CD4-positive, alpha-beta T cell treated with Interleukin-17A for 4 hours (primary cell): Measurements from ENCODE around the gene CAMTA2.

Experiments
- DNase-seq: peaks from one replicate; pipeline ENCODE4 v3.0.0-alpha.2; 2020; ENCODE audit warnings: mixed read lengths

Gene CAMTA2

GRCh38 chr17:4966844-4967538 is 20.5 kb downstream of the CAMTA2 start:
- peak; percentile 94 for DNase-seq

- no peak for DNase-seq
Observed at GRCh38 chr17:4965311-4965986, 22.0 kb downstream of the CAMTA2 start.

DNA sequence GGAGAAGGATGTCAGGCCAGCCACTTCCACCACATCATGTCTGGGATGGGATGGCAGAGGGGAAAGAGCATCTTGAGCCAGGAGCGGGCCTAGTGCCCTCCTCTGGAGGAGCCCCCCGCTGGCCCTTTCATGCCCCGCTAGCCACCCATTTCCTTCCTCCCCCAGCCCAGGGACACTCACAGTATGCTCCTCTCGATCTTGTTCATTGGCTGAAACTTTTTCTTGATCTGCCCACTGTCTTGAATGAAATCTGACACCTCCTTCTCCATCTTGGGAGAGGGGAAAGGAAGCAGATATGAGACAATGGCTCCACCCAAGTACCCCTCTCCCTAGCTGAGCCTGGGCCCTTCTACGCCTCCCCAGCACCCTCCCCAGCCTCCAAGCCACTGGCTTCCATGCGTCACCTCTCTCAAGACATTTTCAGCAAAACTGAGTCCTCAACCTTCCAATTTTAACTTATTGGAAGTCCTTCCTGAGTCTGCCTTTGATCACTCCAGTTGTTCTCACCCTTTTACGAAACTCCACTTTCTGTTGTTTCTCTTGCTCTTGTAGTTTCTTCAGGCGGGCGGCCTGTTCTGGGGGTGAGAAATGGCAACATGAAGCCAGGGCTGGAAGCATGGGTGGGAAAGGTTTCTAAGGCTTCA is 27.1 kb downstream of the CAMTA2 start:
- no peak for DNase-seq

- no peak for DNase-seq
Observed at GRCh38 chr17:4959261-4959965, 28.1 kb downstream of the CAMTA2 start.

DNA sequence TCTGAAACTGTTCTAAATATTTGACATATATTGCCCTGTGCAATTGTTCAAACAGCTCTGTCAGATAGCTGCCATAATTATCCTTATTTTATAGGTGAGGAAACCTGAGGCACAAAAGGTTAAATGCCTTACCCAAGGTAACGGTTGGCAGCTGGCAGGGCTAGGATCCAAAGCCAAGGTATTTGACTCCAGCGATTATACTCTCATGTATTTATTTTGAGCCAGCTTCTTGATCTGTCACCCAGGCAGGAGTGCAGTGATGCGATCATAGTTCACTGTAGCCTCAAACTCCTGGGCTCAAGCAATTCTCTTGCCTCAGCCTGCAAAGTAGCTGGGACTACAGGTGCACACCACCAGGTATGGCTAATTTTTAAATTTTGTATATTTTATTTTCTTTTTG is 29.4 kb downstream of the CAMTA2 start:
- DNase-seq: no peak

DNA sequence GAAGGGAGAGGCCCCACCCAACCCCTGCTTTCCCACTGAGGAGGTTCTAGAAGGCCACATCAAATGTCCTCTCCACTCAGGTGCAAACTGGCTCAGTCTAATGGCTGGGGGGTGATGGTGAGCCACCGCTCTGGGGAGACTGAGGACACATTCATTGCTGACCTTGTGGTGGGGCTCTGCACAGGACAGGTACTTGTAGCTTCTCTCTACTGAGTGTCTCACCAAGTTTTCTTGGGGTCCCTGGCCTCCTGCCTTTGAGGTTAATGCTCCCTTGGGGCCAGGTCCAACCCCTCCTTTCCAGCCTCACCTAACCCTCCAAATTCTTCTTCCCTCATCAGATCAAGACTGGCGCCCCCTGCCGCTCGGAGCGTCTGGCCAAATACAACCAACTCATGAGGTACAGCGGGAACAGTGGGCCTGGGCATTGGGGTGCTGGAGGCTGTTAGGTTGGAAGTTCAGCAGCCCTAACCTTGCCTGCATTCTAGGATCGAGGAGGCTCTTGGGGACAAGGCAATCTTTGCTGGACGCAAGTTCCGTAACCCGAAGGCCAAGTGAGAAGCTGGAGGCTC is 30.9 kb downstream of the CAMTA2 start:
- DNase-seq: peak; percentile 76

DNA sequence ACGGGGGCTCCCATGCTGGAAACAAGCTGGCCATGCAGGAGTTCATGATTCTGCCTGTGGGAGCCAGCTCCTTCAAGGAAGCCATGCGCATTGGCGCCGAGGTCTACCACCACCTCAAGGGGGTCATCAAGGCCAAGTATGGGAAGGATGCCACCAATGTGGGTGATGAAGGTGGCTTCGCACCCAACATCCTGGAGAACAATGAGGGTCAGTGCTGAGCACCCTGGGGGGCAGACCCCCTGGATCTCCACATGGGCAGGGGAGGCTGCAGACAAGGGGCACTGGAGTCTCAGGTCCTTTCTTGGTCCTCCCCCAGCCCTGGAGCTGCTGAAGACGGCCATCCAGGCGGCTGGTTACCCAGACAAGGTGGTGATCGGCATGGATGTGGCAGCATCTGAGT is 32.4 kb downstream of the CAMTA2 start:
- no peak for DNase-seq

DNA sequence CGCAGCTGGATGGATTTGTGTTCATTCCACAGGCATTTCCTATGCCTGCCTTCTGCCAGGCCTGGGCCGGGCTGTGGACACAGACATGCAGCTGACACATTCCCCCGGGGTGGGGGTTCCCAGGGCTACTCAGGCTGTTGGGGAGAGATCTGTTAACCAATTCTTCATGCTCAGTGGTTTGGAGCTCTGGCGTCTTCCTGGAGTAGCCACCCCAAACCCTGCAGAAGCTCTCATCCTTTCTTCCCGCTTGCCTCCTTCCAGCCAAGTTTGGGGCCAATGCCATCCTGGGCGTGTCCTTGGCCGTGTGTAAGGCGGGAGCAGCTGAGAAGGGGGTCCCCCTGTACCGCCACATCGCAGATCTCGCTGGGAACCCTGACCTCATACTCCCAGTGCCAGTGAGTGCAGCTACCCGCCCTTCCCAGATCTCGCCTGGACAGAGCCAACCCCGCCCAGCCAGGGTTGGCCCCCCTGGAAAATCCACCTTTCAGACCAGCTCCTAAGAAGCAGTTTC is 34.0 kb downstream of the CAMTA2 start:
- DNase-seq: no peak

GRCh38 chr17:4951486-4951885 is 36.0 kb downstream of the CAMTA2 start:
- DNase-seq: no peak

- no peak for DNase-seq
Observed at GRCh38 chr17:4950746-4951204, 36.7 kb downstream of the CAMTA2 start, which contains the start of gene ENO3. Gene ENO3 (plus strand): TSS chr17:4951119. CDS start chr17:4951830, 711 bp downstream.

- DNase-seq: peak; percentile 76
Observed at GRCh38 chr17:4950075-4950745, 37.3 kb downstream of the CAMTA2 start.

DNA sequence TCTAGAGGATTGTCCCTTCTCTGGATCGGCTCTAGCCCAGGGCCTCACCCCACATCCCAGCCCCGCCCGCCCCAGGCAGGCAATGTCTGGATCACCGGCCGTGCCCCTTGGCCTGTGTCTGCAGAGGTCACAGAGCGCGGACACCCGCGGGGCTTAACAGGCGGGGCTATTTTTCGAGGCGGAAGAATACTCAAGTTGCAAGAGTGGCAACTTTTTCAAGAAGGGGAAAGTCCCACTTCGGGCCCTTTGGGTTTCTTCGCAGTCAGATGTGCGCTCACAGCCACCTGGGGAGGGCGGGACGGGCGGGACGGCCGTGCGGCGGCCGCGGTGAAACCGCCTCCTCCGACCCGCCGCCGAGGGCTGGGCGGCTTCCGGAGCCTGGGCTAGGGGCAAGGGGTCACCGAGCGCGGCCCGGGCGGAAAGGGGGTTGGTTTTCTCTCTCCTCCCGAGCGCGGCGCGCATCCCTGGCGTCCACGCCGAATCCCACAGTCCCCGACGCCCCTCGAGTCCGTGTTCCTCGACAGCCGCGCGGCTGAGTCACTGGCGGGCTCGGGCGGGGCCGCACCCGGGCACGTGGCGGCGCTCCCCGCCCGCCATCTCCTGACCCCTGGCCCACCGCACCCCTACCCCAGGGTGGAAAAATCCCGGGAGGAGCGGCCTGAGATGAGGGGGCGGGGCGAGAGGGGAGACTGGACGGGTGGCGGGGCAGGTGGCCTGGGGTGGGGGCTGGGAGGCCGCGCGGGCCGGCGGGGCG is 38.0 kb downstream of the CAMTA2 start:
- peak; percentile 77 for DNase-seq

DNA sequence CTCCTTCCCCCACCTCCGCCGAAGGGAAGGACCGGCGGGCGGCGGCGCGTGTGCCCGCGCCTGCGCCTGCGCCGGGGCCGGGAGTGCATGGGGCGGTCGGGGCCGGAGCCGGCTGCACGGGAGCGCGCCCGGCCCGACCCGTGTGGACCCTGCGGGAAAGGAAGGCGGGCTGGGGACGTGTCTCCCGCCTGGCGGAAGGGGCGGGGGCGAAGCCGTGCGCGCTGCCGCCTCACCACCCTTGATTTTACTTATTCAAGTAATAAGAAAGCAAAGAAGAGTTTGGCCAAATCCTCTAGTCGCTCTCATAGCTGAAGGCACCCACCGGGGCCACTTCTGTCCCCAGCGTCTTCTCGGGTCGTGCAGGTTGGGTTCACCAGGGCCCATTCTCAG is 38.5 kb downstream of the CAMTA2 start:
- DNase-seq: peak; percentile 82

DNA sequence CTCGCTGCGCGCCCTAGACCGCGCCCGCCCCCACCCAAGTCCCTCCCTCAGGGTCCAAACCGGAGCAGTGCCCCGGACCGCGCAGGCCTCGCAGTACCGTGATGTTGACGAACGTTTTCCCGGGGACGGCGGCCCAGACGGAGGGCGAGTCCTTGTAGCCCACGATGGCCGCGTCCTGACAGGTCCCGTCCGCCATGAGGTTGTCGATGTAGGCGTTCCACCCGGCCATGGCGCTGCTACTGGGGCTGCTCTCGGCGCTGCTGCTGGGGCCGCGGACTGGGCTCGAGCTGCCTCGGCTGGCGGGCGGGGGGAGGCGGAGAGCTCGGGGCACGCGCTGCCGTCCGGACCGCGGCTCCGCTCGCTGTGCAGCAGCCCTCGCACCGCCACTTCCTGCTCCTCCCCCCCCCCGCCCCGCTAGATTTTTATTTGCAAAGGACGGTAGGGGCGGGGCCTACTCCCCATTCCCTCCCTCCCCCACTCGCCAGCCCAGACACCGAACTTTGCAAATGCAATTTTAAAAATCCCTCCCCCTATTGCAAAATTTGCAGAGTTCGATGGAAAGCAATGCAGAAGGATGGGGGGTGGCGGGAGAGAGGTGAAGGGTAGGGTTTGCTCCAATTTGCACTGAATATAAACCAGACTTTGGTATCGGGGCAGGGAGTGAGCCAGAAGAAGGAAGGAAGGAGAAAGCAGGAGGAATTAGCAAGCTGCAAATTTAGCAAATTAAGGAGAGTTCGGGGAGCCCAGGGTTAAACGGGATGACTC is 39.1 kb downstream of the CAMTA2 start, which contains the start of gene PFN1:
TSS of gene PFN1 (minus strand) at position 365 of the 765 bp plus-strand sequence. CDS start at position 229, 136 bp downstream.
- peak; percentile 97 for DNase-seq

GRCh38 chr17:4947411-4948165 is 39.9 kb downstream of the CAMTA2 start:
- DNase-seq: peak; percentile 79

DNA sequence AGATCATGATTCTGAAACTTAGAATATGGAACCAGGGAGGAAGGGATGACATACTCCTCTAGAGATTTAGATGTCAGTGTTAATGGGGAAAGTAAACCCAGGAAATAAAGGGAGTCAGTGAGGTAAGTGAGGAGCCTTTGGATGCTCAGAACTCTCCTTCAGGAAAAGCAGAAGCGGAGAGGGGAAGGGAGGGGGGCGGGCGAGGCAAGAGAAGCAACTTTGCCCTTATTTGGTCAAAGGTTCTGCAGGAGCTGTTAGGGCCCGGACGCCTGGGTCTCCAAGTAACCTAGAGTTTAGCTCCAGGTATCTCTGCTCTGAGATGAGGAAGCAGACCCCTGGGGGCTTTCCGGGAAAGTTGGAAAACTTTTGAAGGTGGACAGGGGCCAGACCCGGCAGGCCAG is 40.5 kb downstream of the CAMTA2 start:
- DNase-seq: no peak

DNA sequence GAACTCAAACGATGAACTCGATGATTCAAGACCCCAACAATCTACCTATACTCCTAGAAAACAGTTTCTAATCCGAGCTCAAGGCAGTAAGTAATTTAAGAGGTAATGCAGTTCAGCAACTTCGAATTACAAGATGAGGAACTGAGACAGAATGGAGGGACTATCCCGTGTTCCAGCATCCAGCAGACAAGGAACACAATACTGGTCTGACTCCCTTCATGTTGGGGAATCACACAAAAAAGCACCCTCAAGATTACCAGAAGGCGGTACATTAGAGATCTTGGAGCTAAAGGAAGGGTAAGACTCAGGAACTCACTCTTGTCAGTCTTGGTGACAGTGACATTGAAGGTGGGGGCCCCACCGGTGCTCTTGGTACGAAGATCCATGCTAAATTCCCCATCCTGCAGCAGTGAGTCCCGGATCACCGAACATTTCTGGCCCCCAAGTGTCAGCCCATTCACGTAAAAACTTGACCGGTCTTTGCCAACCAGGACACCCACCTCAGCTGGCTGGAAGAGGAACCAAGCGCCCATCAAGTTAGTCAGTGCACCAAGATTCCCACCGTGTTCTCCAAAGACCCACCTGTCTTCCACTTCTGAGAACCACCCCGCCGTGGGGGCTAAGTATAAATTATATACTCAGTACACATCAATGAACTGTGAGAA is 41.0 kb downstream of the CAMTA2 start:
- DNase-seq: no peak

- DNase-seq: no peak
Observed at GRCh38 chr17:4945944-4946280, 41.6 kb downstream of the CAMTA2 start.
